ENCODE data around the gene ATG101. TPM values are rescaled to one million over a fixed set of nuclear protein-coding genes. Genes with fewer than 3 reads are reported as not detected.

The ATG101 gene
- total RNA-seq, 1 donor from 2014 or later, result 66.2 TPM

DNA sequence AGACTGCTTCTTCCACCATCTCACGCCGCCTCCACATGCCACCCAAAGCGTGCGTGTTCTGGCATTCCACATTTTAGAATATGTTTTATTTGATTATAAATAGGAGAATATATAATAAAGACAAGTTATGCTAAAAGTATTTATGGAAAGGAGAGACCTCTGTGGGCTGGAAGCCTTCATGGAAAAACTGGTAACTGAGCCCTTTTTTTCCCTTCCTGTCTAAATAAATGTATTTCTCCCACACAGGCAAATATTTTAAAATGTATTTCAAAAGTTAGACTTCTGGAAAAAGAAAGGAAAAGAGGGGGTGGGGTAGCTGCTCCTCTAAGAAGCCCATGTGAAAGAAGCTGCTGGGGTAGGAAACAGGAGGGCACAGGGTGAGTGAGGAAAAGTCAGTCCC is 34.6 kb upstream of the ATG101 start:
- TF ChIP-seq, protein P1, sequence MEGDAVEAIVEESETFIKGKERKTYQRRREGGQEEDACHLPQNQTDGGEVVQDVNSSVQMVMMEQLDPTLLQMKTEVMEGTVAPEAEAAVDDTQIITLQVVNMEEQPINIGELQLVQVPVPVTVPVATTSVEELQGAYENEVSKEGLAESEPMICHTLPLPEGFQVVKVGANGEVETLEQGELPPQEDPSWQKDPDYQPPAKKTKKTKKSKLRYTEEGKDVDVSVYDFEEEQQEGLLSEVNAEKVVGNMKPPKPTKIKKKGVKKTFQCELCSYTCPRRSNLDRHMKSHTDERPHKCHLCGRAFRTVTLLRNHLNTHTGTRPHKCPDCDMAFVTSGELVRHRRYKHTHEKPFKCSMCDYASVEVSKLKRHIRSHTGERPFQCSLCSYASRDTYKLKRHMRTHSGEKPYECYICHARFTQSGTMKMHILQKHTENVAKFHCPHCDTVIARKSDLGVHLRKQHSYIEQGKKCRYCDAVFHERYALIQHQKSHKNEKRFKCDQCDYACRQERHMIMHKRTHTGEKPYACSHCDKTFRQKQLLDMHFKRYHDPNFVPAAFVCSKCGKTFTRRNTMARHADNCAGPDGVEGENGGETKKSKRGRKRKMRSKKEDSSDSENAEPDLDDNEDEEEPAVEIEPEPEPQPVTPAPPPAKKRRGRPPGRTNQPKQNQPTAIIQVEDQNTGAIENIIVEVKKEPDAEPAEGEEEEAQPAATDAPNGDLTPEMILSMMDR (conservative IDR thresholded peaks at IDR 0.05; ENCODE audit: low read depth, low read length), result no peak
- no peak for DNase-seq (ENCODE audit: low read depth)
- H3K4me3 ChIP-seq (ENCODE audit: low read depth, low read length), result no peak overlapping the region

GRCh38 chr12:52035926-52036325 is 33.9 kb upstream of the ATG101 start:
- no peak overlapping the region for H3K4me3 ChIP-seq (ENCODE audit: low read depth, low read length)
- TF ChIP-seq, protein P1 (conservative IDR thresholded peaks at IDR 0.05; ENCODE audit: low read depth, low read length), result no peak
- DNase-seq (ENCODE audit: low read depth), result no peak

- peak overlapping the region; percentile 50 for H3K4me3 ChIP-seq (ENCODE audit: low read depth, low read length)
- TF ChIP-seq, protein P1 (conservative IDR thresholded peaks at IDR 0.05; ENCODE audit: low read depth, low read length), result no peak
- no peak for DNase-seq (ENCODE audit: low read depth)
Measured at GRCh38 chr12:52036587-52037171, 33.1 kb upstream of the ATG101 start.

- no peak for DNase-seq (ENCODE audit: low read depth)
- TF ChIP-seq, protein P1 (conservative IDR thresholded peaks at IDR 0.05; ENCODE audit: low read depth, low read length), result no peak
- H3K4me3 ChIP-seq (ENCODE audit: low read depth, low read length), result peak overlapping the region; percentile 59
Measured at GRCh38 chr12:52037248-52037861, 32.4 kb upstream of the ATG101 start.

DNA sequence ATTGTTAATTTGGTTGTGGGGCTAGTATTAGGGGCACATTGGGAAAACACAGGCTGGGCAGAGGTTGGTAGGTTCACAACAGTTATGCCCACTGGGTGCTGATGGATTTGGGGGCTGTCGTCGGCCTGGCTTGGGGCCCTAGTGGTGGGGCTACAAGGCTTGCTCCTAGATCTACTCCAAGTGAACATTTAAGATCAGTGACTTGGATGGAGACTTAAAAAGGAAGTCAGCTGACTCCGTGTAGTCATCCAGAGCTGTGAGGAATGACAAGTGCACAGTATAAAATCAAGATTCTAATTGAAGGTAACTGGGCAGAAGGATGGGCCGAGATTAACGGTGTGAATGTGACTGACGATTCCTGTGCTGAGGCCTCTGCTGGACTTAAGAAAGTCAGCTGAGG is 31.3 kb upstream of the ATG101 start:
- TF ChIP-seq, protein P1 (conservative IDR thresholded peaks at IDR 0.05; ENCODE audit: low read depth, low read length), result no peak
- no peak overlapping the region for H3K4me3 ChIP-seq (ENCODE audit: low read depth, low read length)
- DNase-seq (ENCODE audit: low read depth), result no peak

- TF ChIP-seq, protein P1 (conservative IDR thresholded peaks at IDR 0.05; ENCODE audit: low read depth, low read length), result no peak
- H3K4me3 ChIP-seq (ENCODE audit: low read depth, low read length), result no peak overlapping the region
- no peak for DNase-seq (ENCODE audit: low read depth)
Measured at GRCh38 chr12:52041035-52041434, 28.7 kb upstream of the ATG101 start.

DNA sequence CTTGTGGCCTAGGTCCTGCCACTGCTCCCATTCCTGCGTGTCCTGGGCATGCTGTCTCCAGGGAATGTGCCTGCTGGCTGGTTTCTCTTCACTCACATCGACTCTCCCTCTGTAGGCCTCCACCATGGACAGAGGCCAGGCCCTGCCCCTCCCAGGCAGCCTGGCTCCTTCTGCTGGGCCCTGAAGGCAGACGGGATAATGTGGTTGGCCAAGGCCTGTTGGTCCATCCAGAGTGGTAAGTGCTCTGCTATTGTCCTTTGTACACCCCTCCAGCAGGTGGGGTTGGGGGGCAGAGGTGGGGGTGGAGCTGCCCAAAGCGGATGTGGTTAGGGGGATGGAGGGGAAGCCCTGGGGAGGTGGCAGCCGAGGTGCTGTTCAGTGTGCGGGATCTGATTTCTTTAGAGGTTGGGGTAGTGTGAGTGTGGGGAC is 28.1 kb upstream of the ATG101 start:
- TF ChIP-seq, protein P1 (conservative IDR thresholded peaks at IDR 0.05; ENCODE audit: low read depth, low read length), result no peak
- DNase-seq (ENCODE audit: low read depth), result no peak
- H3K4me3 ChIP-seq (ENCODE audit: low read depth, low read length), result no peak overlapping the region
